BLaER1 (cell line): ENCODE measurements around the gene MOB3A.

Experiments used
- H3K27ac ChIP-seq: shearing (Covaris generic); formaldehyde crosslinking; 2 replicates; pipeline ENCODE4 v1.8.1; 2022
- H3K27me3 ChIP-seq: shearing (Covaris generic); formaldehyde crosslinking; 2 replicates; pipeline ENCODE4 v1.8.1; 2022
- H3K36me3 ChIP-seq: shearing (Covaris generic); formaldehyde crosslinking; 2 replicates; pipeline ENCODE4 v1.8.1; 2022
- H3K4me1 ChIP-seq: shearing (Covaris generic); formaldehyde crosslinking; 2 replicates; pipeline ENCODE4 v1.8.1; 2022
- H3K4me2 ChIP-seq: shearing (Covaris generic); formaldehyde crosslinking; 2 replicates; pipeline ENCODE4 v1.8.1; 2022
- H3K4me3 ChIP-seq: shearing (Covaris generic); formaldehyde crosslinking; 2 replicates; pipeline ENCODE4 v1.8.1; 2022
- H3K9ac ChIP-seq: shearing (Covaris generic); formaldehyde crosslinking; 2 replicates; pipeline ENCODE4 v1.8.1; 2022
- H3K9me3 ChIP-seq: shearing (Covaris generic); formaldehyde crosslinking; 2 replicates; pipeline ENCODE4 v1.8.1; 2022
- H4K20me1 ChIP-seq: shearing (Covaris generic); formaldehyde crosslinking; 2 replicates; pipeline ENCODE4 v1.8.1; 2022
- Cebpa-rat ChIP-seq: shearing (Covaris generic); IDR thresholded peaks from 2 replicates; pipeline ENCODE4 v1.8.1; 2022

Gene MOB3A

GRCh38 chr19:2072757-2073551, 23.2 kb downstream of the MOB3A start:
- H3K9ac ChIP-seq, result no peak overlapping the region
- H3K9me3 ChIP-seq, result no peaks in the 10 kb centered on the region
- no peak overlapping the region; the same call in 1 of the 2 replicates for H3K4me2 ChIP-seq
- peaks cover 32% of the 10 kb centered on the region for H4K20me1 ChIP-seq
- H3K4me1 ChIP-seq, result peaks cover 71% of the 10 kb centered on the region
- no peak for TF ChIP-seq Cebpa-rat
- H3K4me3 ChIP-seq, result no peak overlapping the region
- H3K27ac ChIP-seq, result peak overlapping the region; percentile 16; the same call in 1 of the 2 replicates
- peaks cover 52% of the 10 kb centered on the region for H3K36me3 ChIP-seq
- H3K27me3 ChIP-seq, result no peaks in the 10 kb centered on the region

- H3K36me3 ChIP-seq, result peaks cover 44% of the 10 kb centered on the region
- H4K20me1 ChIP-seq, result peaks cover 14% of the 10 kb centered on the region; the same call in 1 of the 2 replicates
- H3K9me3 ChIP-seq, result no peaks in the 10 kb centered on the region
- H3K27me3 ChIP-seq, result no peaks in the 10 kb centered on the region
- no peak for TF ChIP-seq Cebpa-rat
- H3K4me1 ChIP-seq, result peaks cover 61% of the 10 kb centered on the region
- H3K4me3 ChIP-seq, result no peak overlapping the region
- H3K9ac ChIP-seq, result no peak overlapping the region
- H3K27ac ChIP-seq, result no peak overlapping the region
- H3K4me2 ChIP-seq, result no peak overlapping the region
These were observed 25.0 kb downstream of the MOB3A start for GRCh38 chr19:2070986-2071673.

DNA sequence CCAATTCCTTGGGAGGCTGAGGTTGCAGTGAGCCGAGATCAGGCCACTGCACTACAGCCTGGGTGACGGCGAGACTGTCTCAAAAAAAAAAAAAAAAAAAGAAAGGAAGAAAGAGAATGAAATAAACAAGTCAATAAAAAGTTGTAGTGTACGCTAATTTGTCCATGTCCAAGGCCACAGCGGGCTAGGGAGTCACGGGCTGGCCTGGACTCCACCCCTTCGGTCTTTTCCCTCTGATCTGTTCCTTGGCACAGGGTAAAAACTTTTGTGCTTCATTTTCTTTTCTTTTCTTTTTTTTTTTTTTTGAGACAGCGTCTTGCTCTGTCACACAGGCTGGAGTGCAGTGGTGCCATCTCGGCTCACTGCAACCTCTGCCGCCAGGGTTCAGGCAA, 25.7 kb downstream of the MOB3A start:
- Histone ChIP-seq H3K4me1 (peaks cover 54% of the 10 kb centered on the region), H3K4me2 (no peak overlapping the region), H3K9me3 (no peaks in the 10 kb centered on the region), H4K20me1 (peaks cover 7% of the 10 kb centered on the region; the same call in 1 of the 2 replicates), H3K9ac (no peak overlapping the region), H3K27me3 (no peaks in the 10 kb centered on the region), H3K4me3 (no peak overlapping the region), H3K27ac (no peak overlapping the region), H3K36me3 (peaks cover 41% of the 10 kb centered on the region)
- no peak for TF ChIP-seq Cebpa-rat

- no peak for TF ChIP-seq Cebpa-rat
- no peak overlapping the region for H3K4me3 ChIP-seq
These were observed 31.2 kb downstream of the MOB3A start for GRCh38 chr19:2064788-2065524.

DNA sequence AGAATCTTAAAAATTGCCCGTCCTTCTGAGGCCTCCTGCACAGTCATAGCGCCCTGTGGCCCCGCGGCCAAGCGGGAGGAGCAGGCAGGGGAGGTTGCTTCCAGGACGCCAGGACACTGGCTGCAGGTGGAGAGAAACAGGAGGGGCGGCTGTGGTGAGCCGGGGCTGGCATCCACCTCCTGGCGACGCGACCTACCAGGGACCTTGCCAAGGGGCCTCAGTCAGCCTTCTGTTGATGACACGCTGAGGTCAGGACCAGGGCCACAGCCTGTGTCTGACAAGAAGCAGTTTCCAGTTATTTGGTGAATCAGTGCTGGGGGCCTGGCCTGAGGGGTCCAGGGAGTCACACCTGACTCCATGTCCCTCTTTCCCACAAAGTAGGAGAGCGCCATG, 31.7 kb downstream of the MOB3A start:
- TF ChIP-seq Cebpa-rat, result no peak
- Histone ChIP-seq H3K4me1 (peaks cover 69% of the 10 kb centered on the region), H3K9ac (no peak overlapping the region), H3K4me3 (no peak overlapping the region), H3K36me3 (no peaks in the 10 kb centered on the region), H4K20me1 (no peaks in the 10 kb centered on the region), H3K4me2 (peak overlapping the region; percentile 93), H3K27ac (peak overlapping the region; percentile 37), H3K27me3 (no peaks in the 10 kb centered on the region), H3K9me3 (no peaks in the 10 kb centered on the region)

More at GRCh38 chr19:2064788-2065524, 31.2 kb downstream of the MOB3A start:
- H3K4me1 ChIP-seq, result peaks cover 69% of the 10 kb centered on the region
- no peaks in the 10 kb centered on the region for H4K20me1 ChIP-seq
- H3K9ac ChIP-seq, result no peak overlapping the region
- peak overlapping the region; percentile 93 for H3K4me2 ChIP-seq
- H3K36me3 ChIP-seq, result no peaks in the 10 kb centered on the region
- H3K27me3 ChIP-seq, result no peaks in the 10 kb centered on the region
- H3K9me3 ChIP-seq, result no peaks in the 10 kb centered on the region
- H3K27ac ChIP-seq, result peak overlapping the region; percentile 37

GRCh38 chr19:2063824-2064223, 32.3 kb downstream of the MOB3A start:
- Histone ChIP-seq H3K36me3 (no peaks in the 10 kb centered on the region), H3K9me3 (no peaks in the 10 kb centered on the region), H3K27ac (no peak overlapping the region), H3K4me2 (peak overlapping the region; percentile 93), H4K20me1 (no peaks in the 10 kb centered on the region), H3K9ac (no peak overlapping the region), H3K27me3 (no peaks in the 10 kb centered on the region), H3K4me3 (no peak overlapping the region), H3K4me1 (peaks cover 71% of the 10 kb centered on the region)
- no peak for TF ChIP-seq Cebpa-rat

DNA sequence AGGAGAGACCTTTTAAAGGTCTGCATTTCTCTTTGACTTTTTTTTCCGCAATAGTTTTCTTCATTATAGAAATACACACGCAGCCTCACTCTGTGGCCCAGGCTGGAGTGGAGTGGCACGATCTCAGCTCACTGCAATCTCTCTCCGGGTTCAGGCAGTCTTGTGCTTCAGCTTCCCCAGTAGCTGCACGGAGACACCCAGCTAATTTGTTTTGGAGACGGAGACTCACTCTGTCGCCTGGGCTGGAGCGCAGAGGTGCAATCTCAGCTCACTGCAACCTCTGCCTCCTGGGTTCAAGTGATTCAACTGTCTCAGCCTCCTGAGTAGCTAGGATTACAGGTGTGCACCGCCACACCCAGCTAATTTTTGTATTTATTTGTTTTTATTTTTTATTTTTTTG, 33.4 kb downstream of the MOB3A start:
- Histone ChIP-seq H4K20me1 (no peaks in the 10 kb centered on the region), H3K9ac (peak overlapping the region; percentile 88; the same call in 1 of the 2 replicates), H3K4me1 (peaks cover 73% of the 10 kb centered on the region), H3K4me2 (peak overlapping the region; percentile 93), H3K27me3 (no peaks in the 10 kb centered on the region), H3K4me3 (no peak overlapping the region), H3K9me3 (no peaks in the 10 kb centered on the region), H3K27ac (no peak overlapping the region; the same call in 1 of the 2 replicates), H3K36me3 (no peaks in the 10 kb centered on the region)
- TF ChIP-seq Cebpa-rat, result no peak

GRCh38 chr19:2062389-2062729, 33.8 kb downstream of the MOB3A start:
- Histone ChIP-seq H3K9me3 (no peaks in the 10 kb centered on the region), H3K9ac (peak overlapping the region; percentile 88), H3K4me1 (peaks cover 73% of the 10 kb centered on the region), H3K4me3 (peak overlapping the region; percentile 75), H3K4me2 (peak overlapping the region; percentile 93), H3K27me3 (no peaks in the 10 kb centered on the region), H4K20me1 (no peaks in the 10 kb centered on the region), H3K27ac (peak overlapping the region; percentile 92), H3K36me3 (no peaks in the 10 kb centered on the region)
- TF ChIP-seq Cebpa-rat, result no peak

DNA sequence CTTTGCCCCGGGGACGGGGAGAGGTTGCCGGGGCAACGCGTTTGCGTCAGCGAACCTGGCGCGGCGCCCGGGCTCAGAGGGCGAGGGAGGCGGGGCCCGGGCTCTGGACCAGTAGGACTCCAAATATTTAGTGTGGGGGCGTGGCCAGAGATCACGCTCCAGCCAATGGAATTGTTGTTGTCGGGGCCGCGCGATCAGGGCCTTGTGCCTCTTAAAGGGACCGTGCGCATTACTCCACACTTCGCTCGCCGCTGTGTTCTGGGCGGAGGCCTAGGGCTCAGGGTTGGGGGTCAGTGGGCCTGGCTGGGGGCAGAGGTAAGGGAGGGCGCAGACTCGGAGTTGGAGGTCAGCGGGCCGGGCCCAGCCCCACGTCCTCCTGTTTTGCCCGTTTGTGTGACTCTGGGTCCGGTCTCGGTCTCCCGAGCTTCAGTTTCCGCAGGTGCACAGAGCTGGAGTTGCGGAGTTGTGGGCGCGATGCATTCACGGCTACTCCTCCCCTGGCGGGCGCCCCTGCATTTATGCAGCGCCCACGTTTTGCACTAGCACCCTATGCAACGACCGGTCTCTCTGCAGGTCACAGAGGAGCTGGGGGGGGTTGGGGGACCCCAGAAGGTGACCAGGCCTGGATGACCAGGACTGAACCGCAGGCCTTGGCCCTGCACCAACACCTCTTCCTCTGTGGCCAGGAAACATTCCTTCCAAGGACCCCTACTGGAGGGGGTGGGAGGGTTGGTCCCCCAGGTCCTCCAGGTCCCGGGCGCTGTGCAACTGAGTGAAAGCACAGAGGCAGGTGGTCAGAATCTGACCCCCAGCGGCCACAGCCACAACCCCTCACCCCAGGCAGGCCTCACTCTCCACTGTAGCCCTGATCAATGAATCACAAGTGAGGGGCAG, 34.4 kb downstream of the MOB3A start:
- Histone ChIP-seq H3K9ac (peak overlapping the region; percentile 88), H3K27ac (peak overlapping the region; percentile 92), H3K27me3 (no peaks in the 10 kb centered on the region), H3K36me3 (no peaks in the 10 kb centered on the region), H4K20me1 (no peaks in the 10 kb centered on the region), H3K4me2 (peak overlapping the region; percentile 99), H3K9me3 (no peaks in the 10 kb centered on the region), H3K4me1 (peaks cover 78% of the 10 kb centered on the region), H3K4me3 (peak overlapping the region; percentile 75)
- no peak for TF ChIP-seq Cebpa-rat
